HCT116 (cell line): ENCODE data around the gene ARSB. TPM values are rescaled to one million over a fixed set of nuclear protein-coding genes. Genes with fewer than 3 reads are reported as not detected.

Source experiments
- ATAC-seq: fragments of 200-7000 bp; cut with Tn5 transposase; 2 replicates; pipeline ENCODE4 v1.9.1; 2020; ENCODE audit warnings: mild to moderate bottlenecking, moderate library complexity
- BruUV-seq: library from RNA; stranded (reverse); fragments of 400-500 nt; replicated peaks from 2 replicates; lab custom pipeline; 2021; lab: Mats Ljungman, UMichigan
- CTCF ChIA-PET: fragments of 300-600 bp; sonication (Branson Sonifier 250); formaldehyde crosslinking; loops from one replicate; lab custom pipeline; 2021; ENCODE audit warnings: antibody characterized with exemption; lab: Charles Lee
- POLR2A ChIA-PET: fragments of 300-600, 350-600 bp; sonication (Branson Sonifier 250); formaldehyde crosslinking; loops from one replicate; lab custom pipeline; 2021; ENCODE audit warnings: antibody characterized with exemption; lab: Charles Lee
- RAD21 ChIA-PET, 2 experiments: fragments of 300-600 bp; sonication (Branson Sonifier 250); formaldehyde crosslinking; loops; one replicate each; lab custom pipeline; 2023; ENCODE audit warnings: low total read pairs in 2 of 2; ENCODE audit not compliant: uncharacterized antibody in 2 of 2, unreplicated experiment in 2 of 2, low non-redundant PET in 1 of 2; lab: Charles Lee
- DNase-seq: peaks from one replicate; pipeline ENCODE4 v3.0.0-alpha.2; 2010; ENCODE audit warnings: low read depth, low spot score
- H2AFZ ChIP-seq: fragments of 200-600 bp; shearing (Covaris generic), sonication (generic); 2 replicates; pipeline ENCODE4 v1.6.1; 2017; ENCODE audit warnings: low read depth, mixed run types, mixed read lengths, antibody characterized with exemption, low read length; ENCODE audit not compliant: poor library complexity, severe bottlenecking
- H3K27ac ChIP-seq: 2 replicates; pipeline ENCODE4 v1.5.1; 2012; ENCODE audit warnings: low read depth, low read length
- H3K27me3 ChIP-seq: fragments of 200-600 bp; sonication (generic); 2 replicates; pipeline ENCODE4 v1.6.1; 2016; ENCODE audit warnings: mixed run types, low read length, mixed read lengths; ENCODE audit not compliant: insufficient read depth
- H3K36me3 ChIP-seq, 2 experiments: fragments of 200-500 bp in 1 of 2; fragments of 200-600 bp in 1 of 2; sonication (Bioruptor generic) in 1 of 2; sonication (generic) in 1 of 2; 2 replicates each; pipeline versions ENCODE4 v1.5.1 to v1.6.1; 2014 to 2016; ENCODE audit warnings: low read length in 2 of 2, inconsistent platforms in 1 of 2, mixed read lengths in 1 of 2, mixed run types in 1 of 2; ENCODE audit not compliant: insufficient read depth in 2 of 2, control insufficient read depth in 1 of 2
- H3K4me1 ChIP-seq, 2 experiments: fragments of 200-600 bp in 1 of 2; sonication (generic) in 1 of 2; 2 replicates each; pipeline versions ENCODE4 v1.5.1 to v1.6.1; 2012 to 2017; ENCODE audit warnings: low read length in 2 of 2, inconsistent platforms in 1 of 2, mild to moderate bottlenecking in 1 of 2, mixed read lengths in 1 of 2, mixed run types in 1 of 2, moderate library complexity in 1 of 2; ENCODE audit not compliant: insufficient read depth in 2 of 2, control insufficient read depth in 1 of 2
- H3K4me2 ChIP-seq: fragments of 200-600 bp; sonication (generic); 2 replicates; pipeline ENCODE4 v1.6.1; 2017; ENCODE audit warnings: mixed run types, low read length, mixed read lengths
- H3K4me3 ChIP-seq, 2 experiments: fragments of 200-600 bp in 1 of 2; sonication (generic) in 1 of 2; replicated peaks in 1 of 2; 2 replicates each; pipeline ENCODE4 v1.5.1; 2011 to 2016; ENCODE audit warnings: low read length in 2 of 2, control low read depth in 1 of 2, low read depth in 1 of 2, mild to moderate bottlenecking in 1 of 2, mixed read lengths in 1 of 2, mixed run types in 1 of 2
- H3K79me2 ChIP-seq: fragments of 200-600 bp; sonication (generic); 2 replicates; pipeline ENCODE4 v1.6.1; 2017; ENCODE audit warnings: mild to moderate bottlenecking, mixed run types, low read length, moderate library complexity, mixed read lengths; ENCODE audit not compliant: insufficient read depth
- H3K9ac ChIP-seq: fragments of 200-600 bp; sonication (generic); 2 replicates; pipeline ENCODE4 v1.6.1; 2016; ENCODE audit warnings: low read length, mixed read lengths
- H3K9me2 ChIP-seq: fragments of 200-600 bp; sonication (generic), shearing (Covaris generic); 2 replicates; pipeline ENCODE4 v1.6.1; 2017; ENCODE audit warnings: mixed run types, mild to moderate bottlenecking, moderate library complexity; ENCODE audit not compliant: insufficient read depth
- H3K9me3 ChIP-seq, 2 experiments: fragments of 200-500 bp in 1 of 2; fragments of 200-600 bp in 1 of 2; sonication (Bioruptor generic) in 1 of 2; sonication (generic) in 1 of 2; 2 replicates each; pipeline ENCODE4 v1.6.1; 2014 to 2017; ENCODE audit warnings: low read length in 2 of 2, mixed read lengths in 2 of 2, inconsistent platforms in 1 of 2, low read depth in 1 of 2, mild to moderate bottlenecking in 1 of 2, mixed run types in 1 of 2, moderate library complexity in 1 of 2; ENCODE audit not compliant: control insufficient read depth in 1 of 2, insufficient read depth in 1 of 2
- H4K20me1 ChIP-seq: fragments of 200-600 bp; sonication (generic), shearing (Covaris generic); 2 replicates; pipeline ENCODE4 v1.6.1; 2017; ENCODE audit warnings: mixed run types, mild to moderate bottlenecking, moderate library complexity; ENCODE audit not compliant: insufficient read depth
- ATF3 ChIP-seq: IDR thresholded peaks from 2 replicates; pipeline ENCODE4 v1.6.1; 2012
- CBX3 ChIP-seq: IDR thresholded peaks from 2 replicates; pipeline ENCODE4 v1.6.1; 2012; ENCODE audit warnings: low read depth
- CTCF ChIP-seq, 3 experiments: fragments of 200-600 bp in 1 of 3; sonication (generic) in 1 of 3; IDR thresholded peaks in 2 of 3; conservative IDR thresholded peaks in 1 of 3; 2 replicates each; pipeline ENCODE4 v1.5.1; 2012 to 2017; ENCODE audit warnings: low read depth in 2 of 3, low read length in 2 of 3, antibody characterized with exemption in 1 of 3, borderline replicate concordance in 1 of 3, control low read depth in 1 of 3, mild to moderate bottlenecking in 1 of 3, mixed read lengths in 1 of 3, mixed run types in 1 of 3, moderate library complexity in 1 of 3; ENCODE audit not compliant: insufficient read depth in 1 of 3
- EGR1 ChIP-seq: IDR thresholded peaks from 2 replicates; pipeline ENCODE4 v1.6.1; 2012; ENCODE audit warnings: low read depth
- EZH2 ChIP-seq: fragments of 200-600 bp; sonication (generic); IDR thresholded peaks from 2 replicates; pipeline ENCODE4 v1.6.1; 2017; ENCODE audit warnings: antibody characterized with exemption, mixed run types
- MAX ChIP-seq: IDR thresholded peaks from 2 replicates; pipeline ENCODE4 v1.6.1; 2012
- POLR2A ChIP-seq: IDR thresholded peaks from 2 replicates; pipeline ENCODE4 v1.7.0; 2011; ENCODE audit warnings: borderline replicate concordance; ENCODE audit not compliant: insufficient read depth, insufficient read length; ENCODE audit errors: extremely low read depth
- POLR2AphosphoS5 ChIP-seq: IDR thresholded peaks from 2 replicates; pipeline ENCODE4 v1.6.1; 2011; ENCODE audit warnings: mild to moderate bottlenecking, low read depth, low read length, moderate library complexity
- RAD21 ChIP-seq: IDR thresholded peaks from 2 replicates; pipeline ENCODE4 v1.6.1; 2012; ENCODE audit warnings: low read depth, mild to moderate bottlenecking
- SIN3A ChIP-seq: IDR thresholded peaks from 2 replicates; pipeline ENCODE4 v1.6.1; 2012; ENCODE audit warnings: low read depth
- SRF ChIP-seq: IDR thresholded peaks from 2 replicates; pipeline ENCODE4 v1.6.1; 2012; ENCODE audit warnings: low read depth
- TCF7L2 ChIP-seq: IDR thresholded peaks from 2 replicates; pipeline ENCODE4 v1.7.0; 2011; ENCODE audit warnings: borderline replicate concordance, inconsistent platforms; ENCODE audit not compliant: insufficient read depth, insufficient read length; ENCODE audit errors: extremely low read depth
- YY1 ChIP-seq: IDR thresholded peaks from 2 replicates; pipeline ENCODE4 v1.6.1; 2011; ENCODE audit warnings: low read length, low read depth, moderate library complexity, mild to moderate bottlenecking; ENCODE audit not compliant: insufficient replicate concordance; ENCODE audit errors: extremely low read depth
- ZBTB33 ChIP-seq: IDR thresholded peaks from 2 replicates; pipeline ENCODE4 v1.6.1; 2011; ENCODE audit warnings: mild to moderate bottlenecking, low read length, moderate library complexity; ENCODE audit not compliant: insufficient replicate concordance; ENCODE audit errors: extremely low read depth
- ZFX ChIP-seq: fragments of 450-650 bp; IDR thresholded peaks from 2 replicates; pipeline ENCODE4 v1.6.1; 2017
- ZNF274 ChIP-seq: fragments of 200-500 bp; sonication (Bioruptor generic); IDR thresholded peaks from 2 replicates; pipeline ENCODE4 v1.6.1; 2014; ENCODE audit warnings: mild to moderate bottlenecking, low read depth, low read length, inconsistent platforms
- intact Hi-C: fragments of 100-400 bp; cut with micrococcal nuclease; formaldehyde crosslinking; loops from 2 replicates; pipeline ENCODE4 v1.10.0; 2022
- total RNA-seq: library from RNA; stranded (reverse); gene quantifications from one replicate; pipeline ENCODE4 v1.2.1, GENCODE V29; 2021; ENCODE audit not compliant: unreplicated experiment

ARSB gene
- total RNA-seq, 1 experiment from 2014 or later, result 4.8 TPM

GRCh38 chr5:79020861-79021561 lies 35.9 kb upstream of the ARSB start:
- Histone ChIP-seq H3K4me2 (peak overlapping the region; percentile 57), H3K9me3 (no peaks in the 10 kb centered on the region), H3K4me1 (peaks cover 2 to 15% of the 10 kb centered on the region in 2 experiments; a peak in 2 of 4 replicates), H3K27ac (no peak overlapping the region), H3K9me2 (no peaks in the 10 kb centered on the region), H3K36me3 (no peaks in the 10 kb centered on the region), H3K9ac (no peak overlapping the region), H3K4me3 (peak overlapping the region in 1 of 2 experiments; percentile 13; a peak in 2 of 4 replicates), H3K79me2 (no peaks in the 10 kb centered on the region), H2AFZ (peak overlapping the region; percentile 74), H3K27me3 (no peaks in the 10 kb centered on the region), H4K20me1 (no peaks in the 10 kb centered on the region)
- intact Hi-C loops, result loop anchor here (2.0 to 10.0 kb wide), 3 partner anchors 112 to 1061 kb away; no protein-coding TSS in a partner anchor
- RAD21 ChIA-PET, result interaction anchor here (0.6 to 1.4 kb wide), 6 partner anchors 37 to 296 kb away, joined by 3 to 10 read pairs (median 4); no protein-coding TSS in a partner anchor
- POLR2A ChIA-PET, result interaction anchor here (0.9 kb wide), 1 partner anchor 112 kb away, joined by 6 read pairs; no protein-coding TSS in a partner anchor
- BruUV-seq, result no TSS peak
- CTCF ChIA-PET, result interaction anchor here (0.7 to 9.1 kb wide), 28 partner anchors 9 to 1287 kb away, joined by 3 to 373 read pairs (median 5); partner anchors contain the start of gene ARSB
- DNase-seq, result peak; percentile 58
- TF ChIP-seq EGR1 (no peak), MAX (no peak), POLR2AphosphoS5 (no peak), ZBTB33 (no peak), RAD21 (peak; percentile 81), CBX3 (no peak), ATF3 (no peak), ZFX (no peak), POLR2A (no peak), TCF7L2 (no peak), SIN3A (no peak), EZH2 (no peak), YY1 (no peak), SRF (no peak), CTCF (IDR thresholded peaks at IDR 0.05 in 2 of 3, conservative IDR thresholded peaks at IDR 0.05 in 1 of 3; ENCODE audit: borderline replicate concordance in 1 of 3, insufficient read depth in 1 of 3, low read depth in 2 of 3, low read length in 2 of 3) (peak; percentile 68 to 95 (median 82)), ZNF274 (no peak)
- peak; percentile 92 for ATAC-seq
